PC-9 (cell line): Measurements from ENCODE around the gene TANGO2. TPM values are rescaled to one million over a fixed set of nuclear protein-coding genes. Genes with fewer than 3 reads are reported as not detected.
A peak's percentile ranks its signal among the peaks of the same experiment; 100 is the strongest.

ENCODE experiments used
- BruUV-seq: library from RNA; stranded (reverse); fragments of 400-500 nt; replicated peaks from 2 replicates; lab custom pipeline; 2021; lab: Mats Ljungman, UMichigan
- CTCF ChIA-PET: fragments of 300-600 bp; sonication (Branson Sonifier 250); formaldehyde crosslinking; loops from one replicate; lab custom pipeline; 2022; ENCODE audit warnings: antibody characterized with exemption; lab: Charles Lee
- POLR2A ChIA-PET: fragments of 300-600 bp; sonication (Branson Sonifier 250); formaldehyde crosslinking; loops from one replicate; lab custom pipeline; 2022; ENCODE audit warnings: antibody characterized with exemption; ENCODE audit not compliant: unreplicated experiment; lab: Charles Lee
- DNase-seq, 2 experiments: peaks; one replicate each; pipeline versions ENCODE4 v3.0.0 to v3.0.0-alpha.2; 2015 to 2022; ENCODE audit warnings: mixed read lengths in 1 of 2
- H2AFZ ChIP-seq: fragments of 200-600 bp; sonication (generic); 2 replicates; pipeline ENCODE4 v1.8.1; 2017; ENCODE audit warnings: antibody characterized with exemption
- H3F3A ChIP-seq: fragments of 200-600 bp; sonication (generic); 2 replicates; pipeline ENCODE4 v1.8.1; 2017; ENCODE audit warnings: antibody characterized with exemption, mild to moderate bottlenecking, low read depth; ENCODE audit not compliant: insufficient read depth
- H3K27ac ChIP-seq: fragments of 200-600 bp; sonication (generic); 2 replicates; pipeline ENCODE4 v1.6.1; 2016; ENCODE audit warnings: mixed run types
- H3K27me3 ChIP-seq: fragments of 200-600 bp; sonication (generic); 2 replicates; pipeline ENCODE4 v1.6.1; 2016; ENCODE audit warnings: low read depth, mixed run types; ENCODE audit not compliant: insufficient read depth
- H3K36me3 ChIP-seq: fragments of 200-600 bp; sonication (generic); 2 replicates; pipeline ENCODE4 v1.6.1; 2016; ENCODE audit warnings: low read depth, mixed run types
- H3K4me1 ChIP-seq: fragments of 200-600 bp; sonication (generic); replicated peaks from 2 replicates; pipeline ENCODE4 v1.6.1; 2016; ENCODE audit warnings: mixed run types; ENCODE audit not compliant: insufficient read depth
- H3K4me2 ChIP-seq: fragments of 200-600 bp; sonication (generic); 2 replicates; pipeline ENCODE4 v1.6.1; 2017; ENCODE audit warnings: mixed run types
- H3K4me3 ChIP-seq: fragments of 200-600 bp; sonication (generic); 2 replicates; pipeline ENCODE4 v1.6.1; 2016; ENCODE audit warnings: mixed run types
- H3K79me2 ChIP-seq: fragments of 200-600 bp; sonication (generic); 2 replicates; pipeline ENCODE4 v1.6.1; 2017; ENCODE audit warnings: low read depth, mixed run types
- H3K9me2 ChIP-seq: fragments of 200-600 bp; sonication (generic); 2 replicates; pipeline ENCODE4 v1.8.1; 2017; ENCODE audit warnings: mild to moderate bottlenecking; ENCODE audit not compliant: insufficient read depth
- H3K9me3 ChIP-seq: fragments of 200-600 bp; sonication (generic); 2 replicates; pipeline ENCODE4 v1.8.1; 2016; ENCODE audit warnings: low read depth; ENCODE audit not compliant: insufficient read depth
- H4K20me1 ChIP-seq: fragments of 200-600 bp; sonication (generic); 2 replicates; pipeline ENCODE4 v1.8.1; 2017; ENCODE audit not compliant: insufficient read depth
- CTCF ChIP-seq: fragments of 200-600 bp; sonication (generic); conservative IDR thresholded peaks from 2 replicates; pipeline ENCODE4 v1.6.1; 2017; ENCODE audit warnings: mixed run types, antibody characterized with exemption, mild to moderate bottlenecking, moderate library complexity
- EZH2 ChIP-seq: fragments of 200-600 bp; sonication (generic); IDR thresholded peaks from 2 replicates; pipeline ENCODE4 v1.8.0; 2017; ENCODE audit warnings: antibody characterized with exemption, low read depth
- intact Hi-C: fragments of 100-400 bp; cut with micrococcal nuclease; formaldehyde crosslinking; loops from one replicate; pipeline ENCODE4 v1.10.0; 2022; ENCODE audit not compliant: unreplicated experiment
- total RNA-seq: library from RNA; stranded (reverse); gene quantifications from 2 replicates; pipeline ENCODE4 v1.2.3, GENCODE V29; 2021

The TANGO2 gene
- total RNA-seq, 1 experiment from 2014 or later, result 22.4 TPM

DNA sequence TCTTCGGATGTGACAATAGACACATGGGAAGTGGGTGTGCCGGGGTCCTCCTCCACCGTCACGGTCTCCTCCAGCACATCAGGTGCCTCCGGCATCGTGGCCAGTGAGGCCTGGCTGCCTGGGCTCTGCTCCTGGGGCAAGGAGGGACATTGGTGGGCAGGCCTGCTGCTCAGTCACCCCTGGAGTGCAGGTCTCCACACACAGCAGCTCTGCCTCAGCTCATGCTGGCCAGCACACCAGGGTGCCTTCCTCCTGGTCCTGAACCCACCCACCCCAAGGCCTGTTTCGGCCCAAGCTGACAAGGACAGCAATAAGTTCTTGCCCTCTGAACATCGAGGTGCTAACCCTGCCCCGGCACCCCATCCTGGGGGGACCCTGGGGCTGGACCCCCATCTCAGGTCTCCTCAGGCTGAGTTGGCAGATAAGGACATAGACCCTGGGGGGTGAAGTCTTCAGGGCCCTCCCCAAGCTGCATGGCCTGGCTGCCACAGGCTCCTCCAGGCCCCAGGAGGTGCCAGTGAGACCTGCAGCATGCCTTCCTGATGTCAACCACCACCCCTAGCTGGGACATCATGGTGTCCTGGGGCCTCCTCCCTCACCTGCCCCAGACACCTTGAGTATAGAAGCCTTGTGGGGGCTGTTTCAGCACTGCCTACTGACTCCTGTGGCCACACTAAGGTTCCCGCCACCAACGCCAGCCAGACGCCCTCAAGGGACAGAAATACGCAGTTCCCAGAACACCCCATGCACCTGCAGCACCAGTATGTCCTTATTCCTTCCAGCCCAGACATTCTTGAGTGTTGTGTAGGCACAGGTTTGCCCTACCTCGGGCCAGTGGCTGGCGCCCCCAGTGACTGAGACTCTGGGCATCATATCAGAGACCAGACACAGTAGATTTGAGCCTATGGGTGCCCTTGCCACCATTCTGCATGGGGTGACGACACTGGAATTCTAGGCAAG, 38.7 kb upstream of the TANGO2 start:
- no peaks in the 10 kb centered on the region for H3K79me2 ChIP-seq
- CTCF ChIA-PET, result interaction anchor here (0.5 kb wide), 1 partner anchor 587 kb away, joined by 3 read pairs; no protein-coding TSS in a partner anchor
- H3K9me2 ChIP-seq, result no peaks in the 10 kb centered on the region
- H3K4me1 ChIP-seq, result peaks cover 20% of the 10 kb centered on the region
- no peak overlapping the region for H2AFZ ChIP-seq
- no peak for DNase-seq
- POLR2A ChIA-PET, result no interaction called here
- BruUV-seq, result no TSS peak
- no peaks in the 10 kb centered on the region for H3K27me3 ChIP-seq
- H3K4me2 ChIP-seq, result no peak overlapping the region
- H3K27ac ChIP-seq, result no peak overlapping the region
- no peak overlapping the region for H3K4me3 ChIP-seq
- H3K36me3 ChIP-seq, result no peaks in the 10 kb centered on the region
- no peak for TF ChIP-seq CTCF
- TF ChIP-seq EZH2, result no peak
- no peaks in the 10 kb centered on the region for H3F3A ChIP-seq
- no peaks in the 10 kb centered on the region; the same call in 1 of the 2 replicates for H4K20me1 ChIP-seq
- intact Hi-C loops, result no loop called here
- no peaks in the 10 kb centered on the region for H3K9me3 ChIP-seq

GRCh38 chr22:19982991-19983578, 37.8 kb upstream of the TANGO2 start:
- CTCF ChIA-PET, result interaction anchor here (0.5 kb wide), 1 partner anchor 586 kb away, joined by 3 read pairs; no protein-coding TSS in a partner anchor
- Histone ChIP-seq H3K79me2 (no peaks in the 10 kb centered on the region), H3K9me3 (no peaks in the 10 kb centered on the region), H3K27ac (no peak overlapping the region), H3F3A (no peaks in the 10 kb centered on the region), H3K4me3 (no peak overlapping the region), H3K4me1 (peaks cover 20% of the 10 kb centered on the region), H3K9me2 (no peaks in the 10 kb centered on the region), H2AFZ (no peak overlapping the region), H4K20me1 (no peaks in the 10 kb centered on the region; the same call in 1 of the 2 replicates), H3K36me3 (no peaks in the 10 kb centered on the region), H3K4me2 (no peak overlapping the region), H3K27me3 (no peaks in the 10 kb centered on the region)
- peak in 1 of 2 experiments; percentile 64 for DNase-seq
- TF ChIP-seq CTCF, result no peak
- no peak for TF ChIP-seq EZH2
- no TSS peak for BruUV-seq
- intact Hi-C loops, result no loop called here
- POLR2A ChIA-PET, result no interaction called here

- no peak for TF ChIP-seq CTCF
- intact Hi-C loops, result no loop called here
- Histone ChIP-seq H3K79me2 (no peaks in the 10 kb centered on the region), H4K20me1 (no peaks in the 10 kb centered on the region; the same call in 1 of the 2 replicates), H3K4me1 (peaks cover 20% of the 10 kb centered on the region), H3K36me3 (no peaks in the 10 kb centered on the region), H3K27ac (no peak overlapping the region), H3K9me2 (no peaks in the 10 kb centered on the region), H3K4me2 (0 out of 2 replicates have a peak overlapping the region, but pooled peaks have one; percentile 16), H3K27me3 (no peaks in the 10 kb centered on the region), H2AFZ (no peak overlapping the region), H3K4me3 (no peak overlapping the region), H3F3A (no peaks in the 10 kb centered on the region), H3K9me3 (no peaks in the 10 kb centered on the region)
- CTCF ChIA-PET, result no interaction called here
- POLR2A ChIA-PET, result no interaction called here
- TSS peak; percentile 13 for BruUV-seq
- no peak for DNase-seq
These were observed 37.2 kb upstream of the TANGO2 start for GRCh38 chr22:19983741-19984140.
